HG02938 (cell line): Measurements from ENCODE around the gene KLHL1.

Experiments used
- ATAC-seq: cut with Tn5 transposase; IDR thresholded peaks from one replicate; pipeline ENCODE4 v1.9.1; 2021; ENCODE audit warnings: mild to moderate bottlenecking, moderate library complexity; ENCODE audit not compliant: unreplicated experiment

Gene KLHL1

DNA sequence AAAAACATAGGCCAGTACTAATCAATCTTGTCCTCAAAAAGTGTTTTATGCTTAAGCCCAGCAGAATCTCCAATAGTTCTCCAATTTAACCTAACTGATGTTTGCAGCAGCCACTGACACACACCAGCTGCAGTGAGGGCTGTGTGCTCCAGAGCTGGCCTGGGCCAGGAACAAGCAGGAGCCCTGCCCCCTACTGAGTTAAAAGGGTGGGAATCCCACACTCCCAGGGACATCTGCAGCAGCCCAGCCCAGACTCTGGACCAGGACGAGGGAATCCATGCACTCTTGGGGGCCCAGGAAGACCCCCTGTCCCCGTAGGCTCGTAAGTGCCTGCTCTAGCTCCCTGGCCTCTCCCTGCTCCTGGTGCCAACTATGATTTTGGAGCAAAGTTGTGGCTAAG is 92.1 kb downstream of the KLHL1 start:
- ATAC-seq, result no peak

DNA sequence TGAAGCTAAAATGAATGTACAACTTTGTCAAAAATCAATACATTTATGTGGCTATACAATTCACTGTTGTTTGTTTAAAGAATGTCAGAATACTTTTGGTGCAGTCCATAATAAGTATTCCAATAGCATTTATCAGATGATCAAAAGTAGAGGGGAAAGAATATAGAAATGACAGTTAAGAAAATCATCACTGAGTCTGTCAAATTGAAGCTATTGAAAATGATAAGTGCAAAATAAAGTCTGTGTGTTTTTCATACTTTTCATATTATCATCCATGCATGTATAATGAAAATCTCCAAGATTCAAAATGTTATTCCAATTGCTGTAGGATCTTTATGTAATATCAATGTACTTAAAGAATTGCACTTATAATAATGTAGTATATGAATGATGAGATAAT is 93.9 kb downstream of the KLHL1 start:
- ATAC-seq, result no peak

DNA sequence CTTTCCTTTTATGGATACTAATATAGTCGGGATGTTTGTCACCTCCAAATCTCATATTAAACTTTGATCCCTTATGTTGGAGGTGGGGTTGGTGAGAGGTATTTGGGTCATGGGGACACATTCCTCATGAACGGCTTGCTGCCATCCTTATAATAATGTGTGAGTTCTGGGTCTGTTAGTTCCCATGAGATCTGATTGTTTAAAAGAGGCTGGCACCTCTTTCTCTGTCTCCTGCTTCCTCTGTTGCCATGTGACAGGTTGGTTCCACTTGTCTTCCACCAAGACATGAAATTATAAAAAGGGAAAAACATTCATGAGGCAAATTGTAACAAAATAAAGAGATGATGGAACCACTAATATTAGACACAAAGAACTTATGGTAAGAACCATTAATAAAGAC is 108.4 kb downstream of the KLHL1 start:
- no peak for ATAC-seq

DNA sequence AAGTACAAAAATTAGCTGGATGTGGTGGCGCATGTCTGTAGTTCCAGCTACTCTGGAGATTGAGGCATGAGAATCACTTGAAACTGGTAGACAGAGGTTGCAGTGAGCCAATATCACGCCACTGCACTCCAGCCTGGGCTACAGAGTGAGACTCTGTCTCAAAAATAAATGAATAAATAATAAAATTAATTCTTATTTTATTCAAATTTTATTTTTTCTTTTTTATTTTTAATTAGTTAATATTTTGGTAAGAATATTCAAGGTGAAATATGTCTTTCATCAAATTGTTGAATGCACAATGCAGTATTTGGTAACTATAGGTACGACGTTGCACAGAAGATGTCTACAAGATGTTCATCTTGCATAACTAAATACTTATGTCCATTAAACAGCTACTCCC is 111.2 kb downstream of the KLHL1 start:
- no peak for ATAC-seq

DNA sequence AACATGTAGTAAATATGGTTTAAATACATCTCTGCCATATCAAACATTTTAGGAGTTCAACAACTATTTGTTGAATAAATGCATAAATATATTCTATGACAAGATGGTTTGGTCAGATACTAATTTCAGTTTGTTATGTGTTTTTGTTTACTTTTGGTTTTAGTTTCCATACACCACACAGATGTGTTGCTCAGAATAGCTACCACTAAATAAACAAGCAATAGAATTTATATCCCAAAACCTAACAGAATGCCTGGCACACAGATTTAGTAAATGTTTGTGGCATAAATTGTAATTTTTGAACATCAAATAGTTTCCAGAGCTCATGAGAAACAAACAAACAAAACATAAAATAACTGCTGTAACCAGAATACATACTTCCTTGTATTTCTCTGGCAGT is 127.5 kb downstream of the KLHL1 start:
- ATAC-seq, result no peak

DNA sequence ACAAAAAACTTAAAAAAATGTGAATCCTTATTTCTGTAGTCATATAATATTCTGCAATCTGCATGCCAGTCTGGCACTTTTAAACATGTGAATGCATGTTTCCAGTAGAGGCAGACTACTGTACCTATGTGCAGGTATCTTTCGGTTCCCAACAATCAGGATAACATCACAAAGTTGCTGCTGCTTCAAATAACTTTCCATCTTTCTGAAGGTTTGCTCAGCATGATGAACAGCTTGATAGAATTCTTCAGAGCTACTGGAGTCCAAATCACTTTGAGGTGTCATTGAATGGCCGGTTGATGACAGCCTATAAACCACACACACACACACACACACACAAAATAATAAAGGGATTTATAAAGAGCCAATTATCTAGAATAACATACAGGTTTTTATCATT is 132.8 kb downstream of the KLHL1 start:
- no peak for ATAC-seq

DNA sequence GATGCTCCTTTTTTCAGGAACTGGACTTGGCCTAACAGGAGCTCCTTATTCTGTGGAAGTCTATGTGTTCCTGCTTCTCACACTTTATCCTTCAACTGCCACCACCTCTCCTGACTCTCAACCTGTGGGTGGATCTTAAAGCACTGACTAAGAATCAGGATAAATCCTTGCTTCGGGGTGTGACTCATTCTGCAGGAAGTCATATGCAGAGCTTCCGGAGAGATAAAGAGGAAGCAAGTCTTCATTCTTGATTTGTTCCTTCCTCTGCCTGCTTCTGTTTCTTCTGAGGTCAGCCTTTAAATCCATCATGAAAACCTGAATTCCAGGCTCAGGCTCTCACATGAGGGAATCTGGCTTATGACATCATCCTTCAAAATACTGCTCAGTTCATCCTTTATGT is 137.7 kb downstream of the KLHL1 start:
- ATAC-seq, result no peak

DNA sequence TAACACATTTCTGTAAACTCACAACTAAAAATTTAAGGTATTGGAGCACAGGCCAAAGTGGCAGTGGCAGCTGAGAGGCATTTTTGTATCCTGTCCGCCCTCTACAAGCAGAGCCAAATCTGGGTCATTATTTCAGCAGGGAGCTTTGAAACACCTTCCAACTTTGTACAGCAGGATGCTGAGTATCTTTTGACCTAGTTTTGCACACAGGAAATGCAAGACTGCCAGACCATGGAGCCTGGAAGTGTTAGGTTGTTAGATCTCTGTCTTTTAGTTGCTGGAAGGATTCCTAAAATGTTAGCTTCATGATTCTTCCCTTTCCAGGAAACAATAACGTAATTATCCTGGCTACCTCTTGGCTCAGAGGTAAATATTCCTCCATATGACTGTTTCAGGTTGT is 149.2 kb downstream of the KLHL1 start:
- no peak for ATAC-seq

DNA sequence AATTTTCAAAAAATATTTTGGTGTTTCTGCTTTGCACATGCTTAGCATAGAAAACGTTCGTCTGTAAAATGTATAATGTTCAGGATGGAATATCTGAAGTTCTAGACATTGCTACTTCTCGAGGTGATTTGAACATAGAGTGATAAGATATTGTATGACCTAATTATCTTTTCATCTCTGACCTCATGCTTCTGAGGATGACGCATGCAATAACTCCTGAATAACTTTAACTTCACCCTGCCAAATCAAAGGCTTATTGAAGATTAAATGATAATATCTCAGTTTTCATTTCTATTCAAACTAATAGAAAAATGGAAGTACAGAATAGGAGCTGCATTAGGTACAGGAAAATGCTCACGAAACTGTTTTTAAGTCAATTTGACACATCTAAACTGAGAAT is 151.4 kb downstream of the KLHL1 start:
- ATAC-seq, result no peak

DNA sequence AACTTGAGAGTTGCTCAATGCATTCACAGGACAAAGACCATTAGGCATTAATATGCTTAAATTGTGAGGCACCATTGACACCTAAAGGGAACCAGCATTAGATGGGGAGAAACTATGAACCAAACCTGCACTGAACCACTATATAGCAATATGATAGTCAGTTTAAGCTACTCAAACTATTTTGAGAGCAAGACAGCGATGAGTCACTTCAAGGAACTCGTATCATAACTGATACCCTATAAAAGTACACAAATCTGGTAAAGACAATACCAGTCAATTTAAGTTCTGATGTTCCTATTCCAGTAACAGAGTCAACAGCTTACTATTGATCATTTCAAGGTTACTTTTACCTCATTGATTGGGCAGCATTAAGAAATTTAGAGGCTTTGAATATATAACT is 151.9 kb downstream of the KLHL1 start:
- ATAC-seq, result no peak

DNA sequence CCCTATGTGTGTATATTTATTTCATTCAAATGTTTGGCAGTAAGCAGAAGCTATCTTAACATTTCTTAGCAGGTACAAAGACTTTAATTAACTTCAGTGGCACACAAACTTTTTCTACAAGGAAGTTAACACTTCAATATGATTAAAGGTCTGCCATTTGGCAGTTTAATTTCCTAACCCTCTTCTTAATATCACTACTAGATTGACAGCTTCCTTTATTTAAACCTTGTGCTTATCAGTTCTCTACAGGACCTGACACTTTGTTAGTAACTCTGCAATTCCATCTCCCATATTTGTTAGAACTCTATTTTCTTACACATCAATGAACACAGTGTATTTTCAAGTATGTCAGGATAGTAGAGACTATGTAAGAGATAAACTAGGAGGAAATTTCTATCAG is 153.0 kb downstream of the KLHL1 start:
- no peak for ATAC-seq

DNA sequence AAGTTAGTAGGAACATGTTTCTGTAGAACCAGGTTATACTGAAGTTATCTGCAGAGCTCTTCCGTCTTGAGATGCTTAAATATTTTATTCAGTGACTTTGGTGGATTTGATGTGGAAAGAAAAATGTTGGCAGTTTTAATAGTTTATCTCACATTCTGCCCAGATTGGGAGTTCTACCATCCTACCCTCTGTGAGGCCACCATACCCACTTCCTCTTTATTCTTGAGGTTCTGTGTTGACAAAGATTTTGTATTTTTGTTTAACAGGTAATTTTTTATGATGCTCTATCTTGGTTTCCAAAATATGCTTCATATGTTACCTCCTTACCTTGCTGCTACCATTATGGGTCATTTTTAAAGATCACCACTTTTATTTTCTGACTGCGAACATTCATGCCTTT is 156.8 kb downstream of the KLHL1 start:
- ATAC-seq, result no peak

DNA sequence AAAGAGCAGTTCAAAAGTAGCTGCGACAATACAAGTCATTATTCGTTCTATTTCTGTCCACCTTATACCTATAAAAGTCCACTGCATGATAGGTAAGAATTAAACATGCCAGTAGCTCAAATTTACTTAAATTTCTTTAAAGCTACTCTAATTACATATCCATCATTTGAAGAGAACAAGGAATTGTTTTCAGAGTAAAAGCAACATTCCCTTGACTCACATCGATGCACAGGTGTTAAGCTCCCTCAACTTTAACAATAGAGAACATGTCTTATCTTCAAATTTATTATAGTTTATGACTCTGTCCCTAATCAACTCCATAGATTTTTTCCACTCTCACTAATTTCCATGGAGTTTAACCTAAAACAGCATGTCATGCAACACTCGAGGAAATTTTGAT is 158.1 kb downstream of the KLHL1 start:
- no peak for ATAC-seq

DNA sequence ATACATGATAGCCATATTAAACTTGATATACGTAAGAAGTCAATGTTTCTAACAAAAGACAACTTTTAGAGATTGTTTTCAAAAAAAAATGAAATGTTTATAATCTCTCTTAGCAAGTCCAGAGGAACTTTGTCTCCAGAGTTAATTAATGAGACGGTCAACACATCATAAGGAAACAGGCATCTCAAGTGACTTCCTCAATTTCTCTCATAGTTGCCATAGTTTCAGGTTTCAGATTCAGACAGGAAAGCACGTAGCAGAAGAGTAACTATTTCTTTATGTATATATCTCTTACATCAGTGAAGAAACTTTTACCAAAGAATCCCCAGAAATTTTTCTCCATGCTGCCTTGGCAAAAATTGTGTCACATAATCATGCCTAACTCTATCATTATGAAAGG is 160.2 kb downstream of the KLHL1 start:
- ATAC-seq, result peak; percentile 98

DNA sequence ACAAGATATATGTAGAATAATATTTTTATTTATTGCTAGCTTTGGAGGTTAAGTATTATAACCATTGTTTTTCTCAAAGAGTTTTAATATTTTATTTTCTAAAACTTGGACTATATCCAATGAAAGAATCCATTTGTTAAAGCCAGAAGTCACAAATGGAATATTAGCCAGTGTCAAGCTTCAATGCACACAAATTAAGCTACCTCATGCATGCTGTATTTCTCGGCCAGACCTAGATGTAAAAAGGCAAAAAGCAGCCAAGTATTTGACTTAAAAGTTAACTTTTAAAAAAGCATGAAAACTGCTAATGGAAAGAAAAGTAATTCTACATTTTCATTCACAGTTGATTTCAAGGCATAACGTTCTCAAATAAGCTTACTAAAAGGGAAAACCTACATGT is 160.7 kb downstream of the KLHL1 start:
- peak; percentile 17 for ATAC-seq

DNA sequence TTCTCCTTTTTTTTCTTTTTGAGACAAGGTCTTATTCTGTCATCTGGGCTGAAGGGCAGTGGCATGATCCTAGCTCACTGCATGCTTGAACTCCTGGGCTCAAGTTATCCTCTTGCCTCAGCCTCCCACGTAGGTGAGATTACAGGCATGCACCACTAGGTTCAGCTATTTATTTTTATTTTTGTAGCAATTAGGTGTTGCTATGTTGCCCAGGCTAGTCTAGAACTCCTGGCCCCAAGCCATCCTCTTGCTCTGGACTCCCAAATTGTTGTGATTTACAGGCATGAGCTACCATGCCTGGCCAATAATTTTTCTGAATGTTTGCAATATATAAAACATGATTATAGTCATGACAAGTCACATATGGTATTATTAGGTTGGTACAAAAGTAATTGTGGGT is 161.7 kb downstream of the KLHL1 start:
- ATAC-seq, result no peak

DNA sequence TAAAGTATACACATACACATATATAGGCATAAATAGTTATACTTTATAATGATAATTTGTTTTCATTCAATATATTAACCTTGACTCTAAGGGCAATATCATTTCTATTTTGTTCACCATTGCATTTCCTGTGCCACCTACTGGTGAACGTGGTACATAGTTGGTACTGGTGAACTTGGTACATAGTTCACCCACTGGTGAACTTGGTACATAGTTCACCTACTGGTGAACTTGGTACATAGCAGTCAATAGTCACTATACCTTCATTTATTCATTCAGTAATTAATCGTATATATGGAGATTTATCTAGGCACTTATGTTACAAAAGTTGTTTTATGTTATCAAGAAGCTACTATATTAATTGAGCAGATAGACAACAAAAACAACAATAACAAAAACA is 173.2 kb downstream of the KLHL1 start:
- peak; percentile 75 for ATAC-seq

DNA sequence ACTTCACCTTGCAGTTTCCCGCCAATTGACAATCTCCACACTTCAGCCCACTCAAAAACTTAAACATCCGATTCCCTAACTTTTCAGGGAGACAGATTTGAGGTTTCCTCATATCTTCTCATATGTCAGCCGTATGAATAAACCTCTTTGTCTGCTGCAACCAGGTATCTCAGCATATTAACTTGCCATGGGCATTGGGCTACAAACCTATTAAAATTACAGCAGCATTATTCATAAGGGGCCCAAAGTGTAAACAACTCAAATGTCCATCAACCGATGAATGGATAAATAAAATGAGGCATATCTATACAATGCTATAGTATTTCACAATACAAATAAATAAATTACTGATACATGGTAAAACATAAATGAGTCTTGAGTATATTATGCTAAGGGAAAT is 180.0 kb downstream of the KLHL1 start:
- ATAC-seq, result no peak

DNA sequence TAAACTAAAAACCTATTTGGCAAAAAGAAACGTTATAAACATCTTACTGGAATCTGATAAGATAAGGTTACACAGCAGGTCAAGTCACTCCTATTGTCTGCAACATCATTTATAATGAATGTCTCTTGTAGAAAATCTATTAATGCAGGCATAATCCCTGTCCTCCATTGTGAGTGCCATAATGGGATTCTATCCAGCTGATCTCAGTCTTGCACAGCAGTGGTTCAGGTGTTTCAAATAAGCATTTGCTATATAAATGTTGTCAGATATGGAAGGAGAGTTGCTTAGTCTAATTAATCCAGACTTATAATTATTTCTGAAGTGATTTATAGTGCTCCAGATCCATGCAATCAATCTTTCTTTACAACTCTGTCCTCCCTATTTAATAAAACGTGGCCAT is 187.1 kb downstream of the KLHL1 start:
- no peak for ATAC-seq

DNA sequence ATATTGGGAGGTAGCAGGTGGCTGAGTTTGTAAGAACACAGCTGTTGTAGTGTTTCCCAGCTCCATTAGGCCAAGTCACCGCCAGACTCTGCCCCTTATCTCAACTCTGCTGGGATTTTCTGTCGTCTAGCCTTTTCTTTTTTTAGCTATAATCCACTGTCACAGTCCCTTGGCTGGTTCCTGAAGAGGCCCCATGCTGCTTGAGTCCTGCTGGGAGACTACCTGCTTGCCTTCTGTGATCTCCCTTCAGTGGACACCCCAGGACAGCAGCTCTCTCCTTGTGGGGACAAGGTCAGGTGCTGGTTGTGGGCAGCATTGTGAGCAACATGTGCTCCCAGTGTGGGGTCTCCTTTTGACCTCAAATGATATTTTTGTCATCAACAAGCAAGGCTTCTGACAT is 195.6 kb downstream of the KLHL1 start:
- no peak for ATAC-seq

DNA sequence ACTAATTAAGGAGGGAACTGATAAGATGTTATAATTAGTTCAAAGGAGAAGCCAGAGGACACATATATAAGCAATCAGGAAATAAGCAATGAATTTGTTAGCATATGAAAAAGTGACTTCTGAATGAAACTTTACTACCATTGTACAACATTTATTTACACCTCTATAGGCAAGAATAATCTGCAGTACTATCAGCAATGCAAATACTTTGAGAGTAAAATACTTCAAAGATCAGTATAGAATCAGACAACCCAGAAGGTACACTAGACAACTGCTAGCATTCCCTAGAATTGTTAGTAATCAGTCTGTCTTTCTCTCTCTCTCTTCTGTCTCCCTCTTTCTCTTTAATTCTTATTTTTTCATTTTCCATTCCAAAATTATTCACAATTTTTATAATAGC is 197.5 kb downstream of the KLHL1 start:
- ATAC-seq, result no peak

DNA sequence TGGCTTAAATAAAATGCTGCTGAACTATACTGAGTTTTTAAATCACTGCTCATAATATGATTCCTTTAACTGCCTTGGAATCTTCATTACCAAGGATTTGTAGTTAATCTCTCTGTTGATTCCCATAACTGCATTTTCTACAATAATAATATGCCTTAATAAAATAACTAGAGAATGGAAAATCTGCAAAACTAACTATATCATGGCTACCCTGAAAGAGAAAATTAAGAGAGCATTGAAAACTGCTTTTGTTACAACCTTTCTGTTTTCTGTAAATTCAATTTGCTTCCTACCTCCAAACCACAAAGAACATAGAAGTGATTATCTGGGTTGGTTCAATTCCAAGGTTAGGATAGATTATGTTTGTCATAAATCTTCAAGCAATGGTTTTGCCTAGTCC is 203.5 kb downstream of the KLHL1 start:
- ATAC-seq, result no peak

DNA sequence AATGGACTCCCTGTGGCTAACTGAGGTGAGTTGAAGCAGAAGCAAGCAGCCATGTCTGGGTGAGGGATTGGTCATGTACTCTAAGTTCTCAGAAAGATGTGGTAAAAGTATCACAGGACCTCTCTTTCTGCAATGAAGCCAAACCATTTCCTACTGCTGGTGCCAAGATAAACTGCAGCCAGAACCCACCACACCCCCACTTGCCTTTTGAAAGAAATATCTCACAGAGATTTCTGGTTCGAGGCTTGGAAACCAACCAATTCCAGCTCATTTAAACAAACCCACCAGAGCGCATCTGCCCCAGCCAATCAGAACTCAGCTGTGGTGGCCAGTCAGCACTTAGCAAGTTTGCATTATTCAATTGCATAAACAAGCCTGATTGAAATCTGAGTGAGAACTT is 205.2 kb downstream of the KLHL1 start:
- ATAC-seq, result no peak

DNA sequence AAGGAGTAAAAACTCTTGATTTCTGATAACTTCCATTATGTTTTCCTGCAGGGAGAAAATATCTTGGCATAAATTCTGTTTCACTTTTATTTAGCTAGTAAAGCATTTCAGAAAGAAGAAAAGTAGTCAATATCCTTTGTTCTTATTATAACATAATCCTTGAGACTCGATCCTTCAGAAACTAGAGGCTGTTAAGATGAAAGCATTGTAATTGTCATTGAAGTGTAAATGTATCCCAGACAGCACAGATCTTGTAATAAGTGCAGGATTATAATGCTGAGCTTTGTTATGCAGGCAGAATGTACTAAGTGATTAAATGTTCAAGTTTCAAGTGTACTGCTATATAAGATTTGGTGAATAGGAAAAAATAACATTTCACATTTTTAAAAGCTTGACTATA is 225.8 kb downstream of the KLHL1 start:
- no peak for ATAC-seq
